ENCODE data around the gene NRG3. TPM values are rescaled to one million over a fixed set of nuclear protein-coding genes. Genes with fewer than 3 reads are reported as not detected.

Gene NRG3
- total RNA-seq, 2 experiments from 2014 or later, result not detected

DNA sequence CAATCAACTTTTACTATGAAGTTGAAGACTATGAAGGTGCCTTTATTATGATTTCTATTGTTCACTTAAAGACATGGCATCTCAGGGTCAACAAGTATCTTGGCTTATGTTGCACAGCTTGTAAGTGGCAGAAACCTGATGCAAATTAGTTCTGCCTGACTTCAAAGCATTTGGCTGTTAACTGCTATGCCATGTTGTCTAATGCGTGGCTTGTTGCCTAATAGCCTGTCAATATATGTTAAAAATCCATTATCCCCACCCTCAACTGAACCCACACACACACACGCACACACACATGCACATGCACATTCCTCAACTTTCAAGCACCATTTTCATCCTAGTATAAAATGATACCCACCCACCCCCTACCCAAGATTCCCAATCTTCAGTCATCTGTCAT lies 217.1 kb downstream of the NRG3 start:
- no peaks in the 10 kb centered on the region for H3K36me3 Mint-ChIP-seq
- no peaks in the 10 kb centered on the region for H3K9me3 Mint-ChIP-seq (ENCODE audit: low read depth)
- no peak overlapping the region for H3K4me3 Mint-ChIP-seq
- H3K27ac Mint-ChIP-seq, result no peak overlapping the region
- ATAC-seq (no peak), DNase-seq (no peak)
- H3K4me1 Mint-ChIP-seq, result no peaks in the 10 kb centered on the region
- no peaks in the 10 kb centered on the region for H3K27me3 Mint-ChIP-seq
- CTCF ChIA-PET, result no interaction called here

DNA sequence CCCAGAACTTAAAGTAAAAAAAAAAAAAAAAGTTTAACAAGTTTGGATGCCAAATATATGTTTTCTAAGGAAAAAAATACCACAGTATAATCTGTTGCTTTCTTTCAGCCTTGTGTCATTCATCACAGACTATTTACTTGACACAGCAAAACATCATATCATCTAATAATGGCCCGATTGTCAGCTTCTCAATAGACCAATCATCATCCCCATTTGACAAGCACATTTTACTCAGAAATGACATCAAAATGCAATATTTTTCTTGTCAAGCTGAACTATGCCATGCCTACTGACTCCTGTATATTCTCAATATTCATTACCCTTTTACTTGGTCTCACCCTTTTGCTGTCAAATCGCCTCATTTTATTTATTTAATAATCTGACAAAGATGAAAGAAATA lies 249.7 kb downstream of the NRG3 start:
- Mint-ChIP-seq H3K4me3 (no peak overlapping the region), H3K9me3 (ENCODE audit: low read depth) (peaks cover 15% of the 10 kb centered on the region), H3K27me3 (no peaks in the 10 kb centered on the region), H3K4me1 (no peaks in the 10 kb centered on the region), H3K27ac (no peak overlapping the region), H3K36me3 (no peaks in the 10 kb centered on the region)
- ATAC-seq, result no peak
- DNase-seq, result no peak
- CTCF ChIA-PET, result no interaction called here

DNA sequence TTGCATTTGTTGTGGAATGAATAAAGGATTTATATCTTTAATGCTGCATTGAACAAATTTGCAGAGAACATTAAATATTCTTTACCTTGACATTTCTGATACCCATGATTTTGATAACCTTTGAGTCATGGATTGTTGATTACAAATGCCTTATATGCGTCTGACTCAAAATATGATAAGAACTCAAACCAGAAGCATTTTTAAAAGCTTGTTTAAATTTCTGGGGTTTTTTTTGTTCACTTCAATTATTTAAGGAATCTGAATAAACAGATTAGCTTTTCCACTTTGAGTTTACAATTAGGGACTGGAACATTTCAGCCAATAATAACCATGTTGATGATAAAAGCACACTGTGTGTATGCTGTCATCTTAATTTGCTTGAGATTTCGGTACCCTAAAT lies 253.5 kb downstream of the NRG3 start:
- Mint-ChIP-seq H3K4me3 (no peak overlapping the region), H3K9me3 (ENCODE audit: low read depth) (peaks cover 9% of the 10 kb centered on the region), H3K27me3 (no peaks in the 10 kb centered on the region), H3K36me3 (no peaks in the 10 kb centered on the region), H3K27ac (no peak overlapping the region), H3K4me1 (no peaks in the 10 kb centered on the region)
- CTCF ChIA-PET, result no interaction called here
- no peak for ATAC-seq
- no peak for DNase-seq

DNA sequence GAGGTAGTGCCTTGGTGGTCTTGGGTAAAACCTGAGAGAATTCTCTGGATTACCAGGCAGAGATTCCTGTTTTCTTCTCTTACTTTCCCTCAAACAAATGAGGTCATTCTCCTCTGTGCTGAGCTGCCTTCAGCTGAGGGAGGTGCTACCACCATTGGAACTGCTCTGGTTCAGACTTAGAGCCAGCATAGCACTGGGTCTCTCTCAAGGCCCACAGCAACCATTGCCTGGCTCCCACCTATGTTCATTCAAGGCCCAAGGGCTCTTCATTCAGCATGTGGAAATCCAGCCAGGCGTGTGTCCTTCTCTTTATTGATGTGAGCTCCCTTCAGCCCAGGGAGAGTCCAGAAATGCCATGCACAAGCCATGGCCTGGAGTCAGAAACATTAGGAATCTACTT lies 261.1 kb downstream of the NRG3 start:
- Mint-ChIP-seq H3K36me3 (no peaks in the 10 kb centered on the region), H3K9me3 (ENCODE audit: low read depth) (peaks cover 6% of the 10 kb centered on the region), H3K27ac (no peak overlapping the region), H3K27me3 (no peaks in the 10 kb centered on the region), H3K4me3 (no peak overlapping the region), H3K4me1 (no peaks in the 10 kb centered on the region)
- CTCF ChIA-PET, result no interaction called here
- no peak for ATAC-seq
- no peak for DNase-seq

DNA sequence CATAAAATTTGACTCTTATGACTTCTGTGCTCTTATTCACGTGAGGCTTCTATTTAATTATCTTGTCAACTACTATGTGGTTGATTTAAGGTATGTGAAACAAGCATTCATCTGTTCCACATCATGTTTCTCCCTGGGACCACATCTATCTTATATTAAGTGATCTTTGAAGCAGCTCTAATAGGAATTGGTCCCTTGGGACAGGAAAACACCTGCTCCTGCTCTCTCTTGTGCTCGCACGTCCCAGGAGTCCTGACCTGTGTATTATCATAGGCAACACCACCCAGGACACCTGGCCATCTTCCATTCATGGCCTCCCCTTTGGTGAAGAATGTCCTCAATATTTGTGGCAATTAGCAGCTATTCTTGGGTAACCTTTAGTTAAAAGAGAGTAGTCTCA lies 269.2 kb downstream of the NRG3 start:
- Mint-ChIP-seq H3K4me3 (no peak overlapping the region), H3K4me1 (no peaks in the 10 kb centered on the region), H3K27me3 (no peaks in the 10 kb centered on the region), H3K27ac (no peak overlapping the region), H3K36me3 (no peaks in the 10 kb centered on the region), H3K9me3 (ENCODE audit: low read depth) (no peaks in the 10 kb centered on the region)
- ATAC-seq (no peak), DNase-seq (no peak)
- CTCF ChIA-PET, result no interaction called here

DNA sequence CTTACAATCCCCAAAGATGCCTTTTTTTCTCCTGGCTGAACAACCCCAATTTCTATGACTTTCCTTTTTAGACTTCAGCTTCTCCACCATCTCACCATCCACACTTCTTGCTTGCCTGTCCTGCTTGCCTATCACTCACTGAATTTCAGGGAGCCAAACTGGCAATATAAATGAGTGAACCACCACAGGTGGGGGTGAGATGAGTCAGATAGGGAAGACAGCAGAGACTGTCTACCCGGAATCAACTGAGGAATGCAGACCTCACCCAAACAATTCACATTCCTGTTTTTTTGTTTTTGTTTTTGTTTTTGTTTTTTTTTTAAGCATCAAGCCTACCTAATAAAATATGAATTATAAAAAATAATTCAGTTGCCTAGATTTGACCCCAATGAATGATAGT lies 273.8 kb downstream of the NRG3 start:
- Mint-ChIP-seq H3K27ac (no peak overlapping the region), H3K4me1 (no peaks in the 10 kb centered on the region), H3K27me3 (no peaks in the 10 kb centered on the region), H3K4me3 (no peak overlapping the region), H3K9me3 (ENCODE audit: low read depth) (peaks cover 3% of the 10 kb centered on the region), H3K36me3 (no peaks in the 10 kb centered on the region)
- ATAC-seq, result no peak
- no peak for DNase-seq
- CTCF ChIA-PET, result no interaction called here

DNA sequence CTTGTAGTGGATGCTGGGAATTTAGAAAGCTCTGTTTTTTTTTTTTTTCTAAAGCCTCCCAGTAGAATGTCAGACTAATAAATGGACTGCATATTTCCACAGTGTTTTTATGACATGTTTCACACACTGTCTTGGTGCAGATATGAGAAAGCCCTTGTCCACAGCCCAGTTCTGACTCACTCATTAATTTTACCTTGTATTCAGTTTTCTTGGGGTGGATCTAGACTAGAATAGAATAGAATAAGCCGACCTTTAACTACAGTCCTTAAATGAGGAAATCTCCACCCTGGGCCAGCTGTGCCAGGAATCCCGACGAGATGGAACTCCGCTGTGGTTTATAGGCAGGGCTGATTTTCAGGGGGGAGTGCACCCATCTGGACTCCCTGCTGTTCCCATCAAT lies 274.7 kb downstream of the NRG3 start:
- Mint-ChIP-seq H3K36me3 (no peaks in the 10 kb centered on the region), H3K27ac (no peak overlapping the region), H3K4me3 (no peak overlapping the region), H3K9me3 (ENCODE audit: low read depth) (peaks cover 3% of the 10 kb centered on the region), H3K4me1 (no peaks in the 10 kb centered on the region), H3K27me3 (no peaks in the 10 kb centered on the region)
- DNase-seq (no peak), ATAC-seq (no peak)
- CTCF ChIA-PET, result no interaction called here

DNA sequence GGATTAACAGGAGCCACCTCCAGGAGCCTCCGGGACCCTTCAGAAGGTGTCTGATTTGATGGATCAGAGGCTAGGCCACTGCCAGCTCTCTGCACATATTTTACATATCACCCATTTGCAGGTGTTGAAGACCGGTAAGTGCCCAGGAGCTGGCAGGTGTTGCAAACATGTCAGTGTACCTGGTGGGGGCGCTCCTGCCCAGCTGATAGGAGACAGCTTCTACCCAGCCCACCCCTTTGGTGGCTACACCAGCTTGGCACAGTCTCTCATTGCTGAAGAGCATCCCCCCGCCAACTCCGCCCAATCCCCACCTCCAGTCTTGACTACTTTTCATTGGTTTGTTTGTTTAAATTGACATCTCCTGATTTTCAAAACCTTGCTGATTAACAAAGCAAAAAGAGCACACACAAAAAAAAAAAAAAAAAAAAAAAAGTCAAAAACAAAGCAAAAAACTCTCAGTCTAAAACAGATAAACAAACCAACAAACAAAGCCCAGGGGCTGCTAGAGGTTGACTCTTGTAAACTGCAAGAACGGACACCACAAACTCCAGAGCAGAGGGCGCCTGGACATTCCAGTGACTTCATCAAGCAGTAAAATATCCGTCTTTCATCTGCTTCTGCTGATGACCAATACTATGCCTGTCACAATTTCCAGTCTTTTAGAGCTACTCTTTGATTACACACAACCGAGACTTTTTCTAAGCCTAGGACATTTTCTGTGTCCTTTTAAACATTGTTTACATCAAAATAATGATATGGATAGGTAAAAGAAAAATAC lies 275.3 kb downstream of the NRG3 start:
- Mint-ChIP-seq H3K36me3 (no peaks in the 10 kb centered on the region), H3K4me3 (no peak overlapping the region), H3K27me3 (no peaks in the 10 kb centered on the region), H3K9me3 (ENCODE audit: low read depth) (peaks cover 3% of the 10 kb centered on the region), H3K4me1 (no peaks in the 10 kb centered on the region), H3K27ac (no peak overlapping the region)
- no peak for ATAC-seq
- CTCF ChIA-PET, result no interaction called here
- DNase-seq, result no peak

DNA sequence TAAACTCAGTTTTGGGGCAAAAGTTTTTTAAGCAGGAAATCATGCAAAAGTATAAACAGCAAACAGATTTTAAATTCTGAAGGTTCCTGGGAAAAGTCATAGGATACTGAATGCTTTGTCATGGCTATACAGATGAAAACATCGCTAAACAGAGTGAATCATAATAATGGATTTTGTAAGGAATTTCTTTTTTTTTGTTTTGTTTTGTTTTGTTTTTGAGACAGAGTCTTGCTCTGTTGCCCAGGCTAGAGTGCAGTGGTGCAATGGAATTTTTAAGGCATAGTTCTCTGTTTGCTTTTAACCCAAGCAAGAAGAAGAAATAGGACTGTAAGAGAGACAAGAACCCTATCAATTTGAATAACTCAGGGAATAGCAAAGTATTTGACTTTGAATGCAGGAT lies 285.3 kb downstream of the NRG3 start:
- Mint-ChIP-seq H3K4me3 (no peak overlapping the region), H3K27ac (no peak overlapping the region), H3K4me1 (no peaks in the 10 kb centered on the region), H3K27me3 (no peaks in the 10 kb centered on the region), H3K36me3 (no peaks in the 10 kb centered on the region), H3K9me3 (ENCODE audit: low read depth) (peaks cover 6% of the 10 kb centered on the region)
- ATAC-seq (no peak), DNase-seq (no peak)
- CTCF ChIA-PET, result no interaction called here

DNA sequence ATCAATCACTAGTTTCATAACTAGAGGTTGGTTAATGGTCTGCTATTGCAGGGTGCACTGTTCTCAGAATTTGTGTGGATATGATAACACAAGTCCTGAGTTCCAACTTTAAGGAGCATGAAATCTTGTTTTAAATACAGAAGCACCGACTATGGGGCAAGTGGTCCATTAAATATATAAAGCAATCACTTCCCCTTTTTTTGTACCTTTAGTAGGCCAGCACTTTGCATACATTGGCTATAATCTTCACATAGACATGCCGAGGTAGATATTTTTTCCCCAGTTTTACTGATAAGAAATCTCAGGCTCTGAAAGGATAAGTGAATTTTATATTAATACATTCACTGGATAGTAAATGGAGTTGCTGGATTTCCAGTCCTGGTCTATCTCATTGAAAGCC lies 286.3 kb downstream of the NRG3 start:
- H3K9me3 Mint-ChIP-seq (ENCODE audit: low read depth), result peaks cover 6% of the 10 kb centered on the region
- ATAC-seq (no peak), DNase-seq (no peak)
- CTCF ChIA-PET, result no interaction called here
- H3K27me3 Mint-ChIP-seq, result no peaks in the 10 kb centered on the region
- H3K4me3 Mint-ChIP-seq, result no peak overlapping the region
- no peaks in the 10 kb centered on the region for H3K36me3 Mint-ChIP-seq
- no peak overlapping the region for H3K27ac Mint-ChIP-seq
- no peaks in the 10 kb centered on the region for H3K4me1 Mint-ChIP-seq

DNA sequence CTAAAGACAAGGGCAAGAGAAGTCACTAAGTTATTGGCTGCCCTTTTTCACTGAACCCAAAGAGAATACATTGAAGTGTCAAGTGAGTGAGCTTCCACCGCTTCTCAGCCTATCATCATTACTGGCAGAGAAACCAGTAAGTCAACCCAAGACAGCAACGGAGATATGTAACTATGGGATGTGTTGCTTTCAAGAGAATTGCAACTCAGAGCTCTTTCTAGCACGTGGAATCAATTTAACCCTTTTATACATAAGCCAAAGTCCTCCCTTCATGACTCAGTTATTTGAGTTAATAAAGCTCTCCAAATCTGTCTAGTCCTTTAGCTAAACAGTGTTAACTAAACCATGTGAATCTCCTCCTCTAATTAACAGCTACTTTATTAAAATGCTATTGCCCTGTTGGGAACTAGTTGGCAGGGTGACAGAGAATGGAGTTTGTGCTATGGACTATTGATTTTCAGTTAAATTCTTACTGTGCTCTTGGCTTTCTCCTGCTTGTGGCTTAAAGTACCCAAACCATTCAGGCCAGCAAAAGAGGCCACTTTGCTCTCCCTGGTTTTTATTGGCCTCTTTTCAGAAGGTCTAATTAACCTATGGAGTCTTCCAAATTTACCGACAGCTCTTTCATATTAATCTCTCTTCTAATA lies 287.7 kb downstream of the NRG3 start:
- DNase-seq, result no peak
- Mint-ChIP-seq H3K4me3 (no peak overlapping the region), H3K36me3 (no peaks in the 10 kb centered on the region), H3K27me3 (no peaks in the 10 kb centered on the region), H3K9me3 (ENCODE audit: low read depth) (peaks cover 6% of the 10 kb centered on the region), H3K27ac (no peak overlapping the region), H3K4me1 (no peaks in the 10 kb centered on the region)
- ATAC-seq, result no peak
- CTCF ChIA-PET, result no interaction called here

DNA sequence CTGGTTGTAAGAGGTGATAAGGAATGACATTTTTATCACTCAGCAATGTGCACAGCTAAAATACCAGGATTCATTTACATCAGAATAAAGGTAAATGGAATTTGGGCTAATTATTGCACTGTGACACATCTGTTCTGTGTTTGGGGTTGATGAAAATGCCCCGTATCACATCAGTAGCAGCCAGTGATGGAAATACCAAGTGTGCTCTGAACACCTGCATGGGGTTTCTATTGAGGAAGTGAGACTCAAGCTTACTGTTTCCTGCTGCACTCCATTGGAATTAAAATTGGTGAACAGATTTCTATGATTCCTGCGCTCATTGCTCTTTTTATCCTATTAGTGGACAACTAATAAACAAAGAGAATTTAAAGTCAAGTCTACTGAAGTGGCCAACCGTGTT lies 296.9 kb downstream of the NRG3 start:
- no peaks in the 10 kb centered on the region for H3K4me1 Mint-ChIP-seq
- DNase-seq (no peak), ATAC-seq (no peak)
- peaks cover 18% of the 10 kb centered on the region for H3K9me3 Mint-ChIP-seq (ENCODE audit: low read depth)
- no peaks in the 10 kb centered on the region for H3K27me3 Mint-ChIP-seq
- CTCF ChIA-PET, result no interaction called here
- H3K4me3 Mint-ChIP-seq, result no peak overlapping the region
- H3K36me3 Mint-ChIP-seq, result no peaks in the 10 kb centered on the region
- H3K27ac Mint-ChIP-seq, result no peak overlapping the region

DNA sequence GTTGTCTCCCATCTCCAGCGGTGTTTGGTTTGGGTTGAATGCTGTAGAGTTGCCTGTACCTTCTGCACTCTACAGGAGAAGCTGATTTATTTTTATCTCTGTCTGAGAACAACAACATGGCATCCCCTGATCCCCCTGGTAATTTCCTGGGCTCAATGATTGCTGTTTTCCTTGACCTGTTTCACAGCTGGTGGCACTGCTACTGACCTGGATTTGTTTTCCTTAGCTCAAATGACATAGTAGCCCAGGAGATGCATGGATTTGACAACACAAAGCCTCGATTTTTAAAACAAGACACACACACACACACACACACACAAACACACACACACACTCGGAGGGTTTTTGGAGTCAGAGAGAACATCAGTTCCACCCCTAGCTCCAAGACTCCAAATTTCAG lies 301.6 kb downstream of the NRG3 start:
- Mint-ChIP-seq H3K4me1 (no peaks in the 10 kb centered on the region), H3K27me3 (no peaks in the 10 kb centered on the region), H3K27ac (no peak overlapping the region), H3K9me3 (ENCODE audit: low read depth) (peaks cover 15% of the 10 kb centered on the region), H3K36me3 (no peaks in the 10 kb centered on the region), H3K4me3 (no peak overlapping the region)
- CTCF ChIA-PET, result no interaction called here
- DNase-seq (no peak), ATAC-seq (no peak)

DNA sequence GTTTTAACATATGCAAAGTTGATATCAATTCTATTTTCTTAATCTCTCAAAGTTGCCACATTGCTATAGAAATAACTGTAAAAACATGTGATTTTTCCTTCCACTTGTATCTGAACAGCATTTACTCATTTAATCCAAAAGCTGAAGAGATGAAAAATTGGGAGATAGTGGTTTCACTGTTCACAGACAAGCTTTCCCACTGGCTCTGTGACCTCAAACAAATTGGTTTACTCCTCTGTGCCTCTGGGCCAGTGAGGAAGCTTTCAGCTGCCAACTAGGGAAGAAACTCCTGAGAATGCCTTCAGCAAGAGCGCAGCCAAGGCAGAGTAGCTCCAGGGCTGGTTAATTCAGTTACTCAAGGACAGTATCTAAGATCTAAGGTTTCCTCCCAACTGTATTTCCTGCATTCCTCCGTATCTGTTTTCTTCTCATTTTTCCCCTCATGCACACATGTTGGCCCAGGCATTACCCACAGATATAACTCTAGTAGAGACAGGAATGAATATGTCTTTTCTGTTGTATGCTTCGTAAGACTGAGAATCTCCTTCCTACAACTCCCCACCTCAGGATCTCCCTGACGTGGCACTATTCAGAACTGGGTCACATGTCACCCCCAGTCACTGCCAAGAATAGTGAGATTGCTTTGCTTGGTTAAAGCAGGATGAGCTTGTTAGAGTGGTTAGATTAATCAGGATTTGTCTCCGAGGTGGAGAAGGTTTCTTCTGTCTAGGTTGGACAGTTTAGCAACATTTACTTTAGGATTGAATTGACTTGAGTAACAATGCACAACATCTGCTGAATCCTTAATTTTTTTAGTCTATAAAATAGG lies 315.7 kb downstream of the NRG3 start:
- no peak for ATAC-seq
- H3K4me3 Mint-ChIP-seq, result no peak overlapping the region
- no peaks in the 10 kb centered on the region for H3K36me3 Mint-ChIP-seq
- no peaks in the 10 kb centered on the region for H3K27me3 Mint-ChIP-seq
- CTCF ChIA-PET, result no interaction called here
- no peak overlapping the region for H3K27ac Mint-ChIP-seq
- peaks cover 2% of the 10 kb centered on the region for H3K9me3 Mint-ChIP-seq (ENCODE audit: low read depth)
- no peak for DNase-seq
- no peaks in the 10 kb centered on the region for H3K4me1 Mint-ChIP-seq
